Measurements from ENCODE around the gene BCR. TPM values are rescaled to one million over a fixed set of nuclear protein-coding genes. Genes with fewer than 3 reads are reported as not detected.
A peak's percentile ranks its signal among the peaks of the same experiment; 100 is the strongest.
"Not testable (repeated sequence)": the region's sequence is repeated elsewhere in the genome, so short reads cannot be mapped to it uniquely, and the experiment has no call there.

The BCR gene
- polyA plus RNA-seq (2012; ENCODE audit: insufficient read depth, insufficient read length, low read depth) = 59.1 TPM

GRCh38 chr22:23180301-23180892, at the start of gene BCR:
Gene BCR, plus strand, starts transcription at chr22:23180509. Its CDS starts 452 bp downstream, at chr22:23180961.
- no peak for TF ChIP-seq CTCF (IDR thresholded peaks at IDR 0.05; ENCODE audit: low read depth, low read length)
- Histone ChIP-seq H3K9me3 (peaks cover 13% of the 10 kb centered on the region; the same call in 1 of the 2 replicates), H3K36me3 (peaks cover 13% of the 10 kb centered on the region), H3K4me3 (ENCODE audit: low read depth, low read length) (peak within 1 kb of the TSS; percentile 71), H3K4me1 (peaks cover 3% of the 10 kb centered on the region), H3K27me3 (no peaks in the 10 kb centered on the region)
- peak; percentile 77 for DNase-seq

- DNase-seq = no peak
- Histone ChIP-seq H3K9me3 (no peaks in the 10 kb centered on the region), H3K4me1 (no peaks in the 10 kb centered on the region), H3K4me3 (ENCODE audit: low read depth, low read length) (no peak overlapping the region), H3K27me3 (no peaks in the 10 kb centered on the region), H3K36me3 (no peaks in the 10 kb centered on the region)
- TF ChIP-seq CTCF (IDR thresholded peaks at IDR 0.05; ENCODE audit: low read depth, low read length) = no peak
These were observed 49.6 kb upstream of the BCR start for GRCh38 chr22:23130697-23131096.

- no peak for TF ChIP-seq CTCF (IDR thresholded peaks at IDR 0.05; ENCODE audit: low read depth, low read length)
- H3K4me3 ChIP-seq (ENCODE audit: low read depth, low read length) = no peak overlapping the region
- H3K9me3 ChIP-seq = no peaks in the 10 kb centered on the region
- H3K4me1 ChIP-seq = no peaks in the 10 kb centered on the region
- no peaks in the 10 kb centered on the region for H3K36me3 ChIP-seq
- H3K27me3 ChIP-seq = no peaks in the 10 kb centered on the region
- no peak for DNase-seq
These were observed 48.4 kb upstream of the BCR start for GRCh38 chr22:23131931-23132330.

- TF ChIP-seq CTCF (IDR thresholded peaks at IDR 0.05; ENCODE audit: low read depth, low read length) = no peak
- H3K36me3 ChIP-seq = no peaks in the 10 kb centered on the region
- H3K4me3 ChIP-seq (ENCODE audit: low read depth, low read length) = no peak overlapping the region
- no peaks in the 10 kb centered on the region for H3K4me1 ChIP-seq
- no peaks in the 10 kb centered on the region for H3K27me3 ChIP-seq
- no peak for DNase-seq
- no peaks in the 10 kb centered on the region for H3K9me3 ChIP-seq
These were observed 47.8 kb upstream of the BCR start for GRCh38 chr22:23132376-23133091.

- no peak for TF ChIP-seq CTCF (IDR thresholded peaks at IDR 0.05; ENCODE audit: low read depth, low read length)
- DNase-seq = no peak
- no peaks in the 10 kb centered on the region for H3K36me3 ChIP-seq
- no peaks in the 10 kb centered on the region for H3K27me3 ChIP-seq
- no peaks in the 10 kb centered on the region for H3K9me3 ChIP-seq
- H3K4me3 ChIP-seq (ENCODE audit: low read depth, low read length) = no peak overlapping the region
- H3K4me1 ChIP-seq = no peaks in the 10 kb centered on the region
These were observed 46.4 kb upstream of the BCR start for GRCh38 chr22:23133922-23134321.

GRCh38 chr22:23136991-23137390, 43.3 kb upstream of the BCR start:
- H3K27me3 ChIP-seq; H3K9me3 ChIP-seq; H3K4me1 ChIP-seq; H3K36me3 ChIP-seq; H3K4me3 ChIP-seq (ENCODE audit: low read depth, low read length); DNase-seq: not testable (repeated sequence)

All from BE2C (cell line).